ENCODE data around the gene PANK2.
"Not testable (repeated sequence)": the region's sequence is repeated elsewhere in the genome, so short reads cannot be mapped to it uniquely, and the experiment has no call there.

PANK2 gene

DNA sequence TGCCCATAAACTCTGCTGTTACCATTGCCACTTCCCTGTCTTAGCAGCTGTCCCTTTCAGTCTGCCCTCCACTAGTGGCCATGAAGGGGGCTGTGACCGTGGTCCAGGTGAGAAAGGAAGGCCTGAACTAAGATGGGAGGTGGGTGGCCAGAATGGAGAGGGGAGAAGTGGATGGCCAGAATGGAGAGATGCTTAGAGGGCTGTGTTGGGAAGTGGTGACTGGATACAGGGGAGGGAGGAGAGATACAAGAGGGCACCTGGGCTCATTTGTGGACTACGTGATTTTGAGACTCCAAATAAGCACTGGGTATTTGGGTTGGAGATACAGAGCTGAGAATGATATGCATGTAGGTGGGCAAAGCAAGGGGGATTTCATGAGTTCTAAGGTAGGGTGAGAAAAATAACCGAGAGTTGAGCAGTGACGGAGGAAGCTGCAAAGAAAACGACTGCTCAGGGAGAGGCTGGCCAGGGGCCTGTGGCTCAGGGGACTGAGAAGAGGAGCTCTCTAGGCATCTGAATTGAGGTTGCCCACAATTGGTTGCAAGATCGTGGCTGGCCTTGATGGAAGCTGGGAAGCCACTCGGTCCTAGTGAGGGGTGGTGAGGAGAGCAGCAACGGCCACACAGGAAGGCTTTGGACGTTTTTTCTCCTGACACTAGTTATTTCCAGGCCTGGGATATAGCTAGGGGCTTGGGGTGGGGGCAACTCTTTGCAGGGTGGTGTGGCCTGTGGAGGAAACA, 36.9 kb downstream of the PANK2 start:
- Mint-ChIP-seq H3K9me3 (no peaks in the 10 kb centered on the region), H3K4me3 (no peak overlapping the region), H3K36me3 (peaks cover 2% of the 10 kb centered on the region), H3K27me3 (no peaks in the 10 kb centered on the region), H3K4me1 (peaks cover 60% of the 10 kb centered on the region), H3K27ac (peak overlapping the region; percentile 76)

DNA sequence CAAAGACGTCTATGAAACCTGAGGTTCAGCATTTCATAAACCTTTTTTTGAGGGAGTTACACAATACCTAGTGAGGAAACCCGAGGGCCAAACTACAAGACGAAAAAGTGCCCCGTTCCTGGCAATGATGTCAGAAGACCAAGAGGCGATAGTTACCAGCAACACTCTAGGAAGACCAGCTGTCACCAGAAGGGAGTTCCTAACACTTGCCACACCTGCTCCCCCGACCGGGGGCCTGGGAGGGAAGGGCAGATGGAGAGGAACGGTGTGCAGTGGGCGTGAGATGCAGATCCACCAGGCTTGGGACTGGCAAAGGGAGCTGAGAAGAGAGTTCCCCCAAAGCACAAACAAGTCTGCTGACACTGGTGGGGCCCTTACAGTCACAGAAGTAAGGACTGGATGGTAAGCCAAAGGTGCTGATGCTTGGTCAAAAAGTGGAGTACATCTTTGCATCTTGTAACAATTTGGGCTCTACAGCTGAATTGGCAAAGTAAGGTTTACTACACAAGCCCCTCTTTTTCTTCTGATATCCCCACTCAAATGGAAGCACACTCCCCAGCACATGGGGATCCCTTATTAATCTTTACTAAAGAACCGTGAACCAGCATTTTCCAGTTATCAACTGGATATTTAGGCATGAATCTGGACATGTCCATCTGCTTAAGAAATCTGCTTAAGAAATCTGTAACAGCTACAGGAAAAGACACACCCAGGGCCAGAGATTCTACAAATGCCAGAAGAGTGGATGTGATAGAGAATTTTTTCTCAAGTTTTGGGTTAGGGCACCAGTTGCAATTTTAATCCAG, 38.5 kb downstream of the PANK2 start:
- Mint-ChIP-seq H3K36me3 (peaks cover 2% of the 10 kb centered on the region), H3K4me1 (peaks cover 62% of the 10 kb centered on the region), H3K27ac (peak overlapping the region; percentile 11), H3K4me3 (no peak overlapping the region), H3K9me3 (no peaks in the 10 kb centered on the region), H3K27me3 (no peaks in the 10 kb centered on the region)

DNA sequence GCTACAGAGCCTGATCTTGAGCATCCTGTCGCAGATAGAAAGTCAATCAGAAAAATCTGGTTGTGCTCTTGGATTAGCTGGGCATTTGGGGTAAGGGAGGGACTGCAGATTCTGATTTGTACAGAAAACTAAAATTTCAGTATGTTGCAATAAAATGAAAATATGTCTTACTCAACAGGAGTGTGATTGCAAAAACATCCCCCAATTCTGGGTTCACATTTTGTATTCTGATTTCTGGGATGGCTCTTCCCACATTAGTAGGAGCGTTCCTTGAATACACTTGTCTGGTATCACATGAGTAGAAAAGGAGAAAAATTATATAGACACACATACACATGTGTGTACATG, 40.5 kb downstream of the PANK2 start:
- H3K27ac Mint-ChIP-seq, result peak overlapping the region; percentile 80
- peaks cover 59% of the 10 kb centered on the region for H3K4me1 Mint-ChIP-seq
- H3K27me3 Mint-ChIP-seq, result no peaks in the 10 kb centered on the region
- H3K4me3 Mint-ChIP-seq, result no peak overlapping the region
- H3K36me3 Mint-ChIP-seq, result peaks cover 9% of the 10 kb centered on the region
- H3K9me3 Mint-ChIP-seq, result no peaks in the 10 kb centered on the region

DNA sequence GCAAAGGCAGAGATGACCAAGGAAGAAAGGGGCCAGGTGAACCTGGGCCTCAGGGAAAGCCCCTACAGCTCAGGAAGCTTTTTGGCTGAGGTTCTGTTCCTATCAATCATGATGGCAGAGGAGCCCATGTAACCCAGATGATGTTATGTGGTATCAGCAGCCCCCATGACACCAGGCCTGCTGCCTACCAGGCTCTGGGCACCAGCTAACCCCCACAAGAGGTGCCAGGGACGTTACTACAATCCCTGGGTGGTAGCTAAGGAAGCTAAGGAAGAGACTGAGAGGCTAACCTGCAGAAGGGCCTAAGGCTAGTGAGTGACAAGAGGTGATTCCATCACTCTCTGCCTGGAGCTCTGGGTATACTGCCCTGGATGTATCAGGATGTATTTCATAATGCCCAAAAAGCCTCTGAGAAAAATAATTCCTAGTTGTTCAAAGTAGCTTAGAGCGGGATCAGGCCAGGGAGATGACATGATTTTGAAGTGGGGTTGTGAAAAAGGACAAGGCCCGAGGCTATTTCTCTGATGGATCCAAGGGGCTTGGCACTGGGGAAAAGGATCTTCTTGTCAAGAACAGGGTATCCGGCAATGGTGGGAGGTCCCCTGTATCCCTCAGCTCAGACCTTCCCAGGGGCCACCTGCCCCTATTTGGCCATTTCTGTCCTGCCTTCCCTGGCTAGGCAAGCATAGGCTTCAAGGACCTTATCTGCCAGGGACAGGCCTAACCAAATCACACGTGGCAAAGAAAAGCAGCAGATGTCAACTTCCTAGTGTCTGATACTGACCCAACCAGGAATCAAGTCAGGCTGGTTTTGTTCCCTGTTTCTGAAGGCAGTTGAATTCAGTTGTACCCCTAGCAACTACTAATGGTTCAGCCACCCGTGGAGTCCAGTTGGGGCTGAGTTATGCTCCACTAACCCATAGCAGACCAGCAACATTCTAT, 41.3 kb downstream of the PANK2 start:
- H3K36me3 Mint-ChIP-seq, result peaks cover 7% of the 10 kb centered on the region
- H3K27me3 Mint-ChIP-seq, result no peaks in the 10 kb centered on the region
- no peaks in the 10 kb centered on the region for H3K9me3 Mint-ChIP-seq
- peaks cover 53% of the 10 kb centered on the region for H3K4me1 Mint-ChIP-seq
- peak overlapping the region; percentile 80 for H3K27ac Mint-ChIP-seq
- H3K4me3 Mint-ChIP-seq, result no peak overlapping the region

DNA sequence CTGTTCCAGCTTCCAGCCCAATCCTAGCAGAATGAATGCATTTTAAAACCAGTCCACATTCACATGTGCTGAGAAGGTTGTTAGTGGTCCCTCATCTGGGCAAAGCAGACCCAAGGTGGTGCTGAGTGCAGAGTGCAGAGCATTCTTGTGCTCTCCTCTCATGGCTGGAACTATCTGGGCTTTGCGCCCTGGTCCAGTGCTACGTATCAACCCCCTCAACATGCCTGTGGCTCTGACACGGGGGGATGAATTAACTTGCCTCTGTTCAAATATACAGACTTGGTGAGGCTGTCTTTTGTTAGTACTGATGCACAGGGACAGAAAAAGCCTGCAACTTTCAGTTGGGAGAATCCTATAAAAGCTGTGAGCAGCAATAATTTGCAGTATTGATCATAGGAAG, 42.5 kb downstream of the PANK2 start:
- no peak overlapping the region for H3K4me3 Mint-ChIP-seq
- no peaks in the 10 kb centered on the region for H3K9me3 Mint-ChIP-seq
- H3K27ac Mint-ChIP-seq, result no peak overlapping the region
- peaks cover 45% of the 10 kb centered on the region for H3K4me1 Mint-ChIP-seq
- peaks cover 7% of the 10 kb centered on the region for H3K36me3 Mint-ChIP-seq
- H3K27me3 Mint-ChIP-seq, result no peaks in the 10 kb centered on the region

DNA sequence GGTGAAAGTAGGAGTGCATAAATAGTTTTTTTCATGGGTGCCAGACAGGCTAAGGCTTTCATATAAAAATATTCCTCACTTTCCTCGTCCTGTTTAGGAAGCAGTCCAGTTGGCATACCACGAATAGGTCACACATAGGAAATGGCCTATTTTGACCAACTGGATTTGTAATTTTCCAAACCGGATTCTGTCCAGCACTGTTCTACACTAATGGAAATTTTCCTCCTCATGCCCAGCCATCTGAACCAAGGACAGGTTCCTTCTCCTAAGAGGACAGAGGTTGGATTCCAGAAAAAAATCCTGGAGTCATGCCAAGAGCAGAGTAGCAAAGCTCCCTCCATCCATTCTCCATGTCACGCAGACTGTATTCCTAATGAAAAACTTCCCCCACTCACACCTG, 43.1 kb downstream of the PANK2 start:
- Mint-ChIP-seq H3K27me3 (no peaks in the 10 kb centered on the region), H3K4me3 (peak overlapping the region; percentile 69), H3K36me3 (peaks cover 7% of the 10 kb centered on the region), H3K4me1 (peaks cover 38% of the 10 kb centered on the region), H3K27ac (peak overlapping the region; percentile 37), H3K9me3 (no peaks in the 10 kb centered on the region)

DNA sequence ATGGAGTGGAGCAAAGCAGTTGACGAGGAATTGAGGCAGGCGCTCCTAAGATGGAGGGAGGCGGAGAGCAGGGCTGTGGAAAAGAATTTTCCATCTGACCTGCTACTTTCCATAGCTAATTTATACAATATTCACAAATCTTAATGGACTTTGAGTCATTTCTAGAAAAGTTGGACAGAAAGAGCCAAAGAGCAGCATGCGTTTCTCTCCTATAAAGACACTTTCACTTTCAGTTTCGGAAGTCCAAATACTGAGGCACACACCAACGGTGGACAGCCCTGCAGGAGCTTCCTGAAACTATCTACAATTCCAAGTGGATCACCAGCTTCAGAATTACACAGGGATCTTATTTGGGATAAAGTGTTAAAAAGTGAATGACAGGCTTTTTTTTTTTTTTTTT, 43.5 kb downstream of the PANK2 start:
- Mint-ChIP-seq H3K4me3 (peak overlapping the region; percentile 69), H3K4me1 (peaks cover 35% of the 10 kb centered on the region), H3K36me3 (peaks cover 11% of the 10 kb centered on the region)

DNA sequence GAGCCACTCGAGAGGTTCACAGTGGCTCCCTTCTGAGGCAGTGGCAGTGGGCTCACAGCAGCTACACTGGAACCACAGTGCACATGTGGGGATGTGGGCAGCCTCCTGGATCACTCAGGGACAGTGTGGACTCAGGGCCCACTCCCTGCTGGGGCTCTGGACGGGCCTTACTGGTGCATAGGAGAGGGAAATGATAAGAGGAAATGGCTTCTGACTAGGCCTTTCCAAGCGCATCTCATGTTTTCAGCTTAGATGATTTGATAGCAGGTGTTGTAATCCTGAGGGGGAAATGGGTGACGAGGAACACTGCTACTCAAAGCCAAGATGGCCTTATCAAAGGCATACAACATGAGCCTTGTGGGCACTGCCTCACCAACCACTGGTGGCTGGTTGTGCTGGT, 44.0 kb downstream of the PANK2 start:
- Mint-ChIP-seq H3K4me3 (peak overlapping the region; percentile 69), H3K4me1 (peaks cover 30% of the 10 kb centered on the region), H3K9me3 (no peaks in the 10 kb centered on the region), H3K27ac (peak overlapping the region; percentile 37), H3K36me3 (peaks cover 14% of the 10 kb centered on the region), H3K27me3 (no peaks in the 10 kb centered on the region)

More for the DNA sequence above, 43.5 kb downstream of the PANK2 start:
- H3K27ac Mint-ChIP-seq, result peak overlapping the region; percentile 37
- no peaks in the 10 kb centered on the region for H3K27me3 Mint-ChIP-seq
- H3K9me3 Mint-ChIP-seq, result no peaks in the 10 kb centered on the region

DNA sequence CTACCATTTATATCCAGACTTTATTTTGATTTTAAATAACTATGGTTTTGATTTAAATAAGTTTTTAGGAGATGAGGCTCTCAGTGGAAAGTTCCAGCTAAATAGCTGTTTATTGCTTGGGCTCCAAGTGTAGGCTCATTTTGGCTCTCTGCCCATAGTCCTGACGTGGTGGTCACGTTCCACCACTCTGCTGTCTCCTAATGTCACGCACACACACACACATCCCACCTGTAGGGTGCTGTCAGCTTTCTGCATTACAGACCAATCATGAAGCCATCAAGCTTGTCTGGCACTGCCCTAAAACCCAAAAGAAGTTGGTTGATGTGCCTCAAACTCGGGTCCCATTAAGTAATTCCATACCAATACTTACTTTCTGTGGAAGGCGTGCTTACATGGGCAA, 45.4 kb downstream of the PANK2 start:
- Mint-ChIP-seq H3K36me3 (peaks cover 23% of the 10 kb centered on the region), H3K4me1 (peaks cover 28% of the 10 kb centered on the region), H3K27ac (peak overlapping the region; percentile 23), H3K9me3 (no peaks in the 10 kb centered on the region), H3K4me3 (no peak overlapping the region), H3K27me3 (no peaks in the 10 kb centered on the region)

DNA sequence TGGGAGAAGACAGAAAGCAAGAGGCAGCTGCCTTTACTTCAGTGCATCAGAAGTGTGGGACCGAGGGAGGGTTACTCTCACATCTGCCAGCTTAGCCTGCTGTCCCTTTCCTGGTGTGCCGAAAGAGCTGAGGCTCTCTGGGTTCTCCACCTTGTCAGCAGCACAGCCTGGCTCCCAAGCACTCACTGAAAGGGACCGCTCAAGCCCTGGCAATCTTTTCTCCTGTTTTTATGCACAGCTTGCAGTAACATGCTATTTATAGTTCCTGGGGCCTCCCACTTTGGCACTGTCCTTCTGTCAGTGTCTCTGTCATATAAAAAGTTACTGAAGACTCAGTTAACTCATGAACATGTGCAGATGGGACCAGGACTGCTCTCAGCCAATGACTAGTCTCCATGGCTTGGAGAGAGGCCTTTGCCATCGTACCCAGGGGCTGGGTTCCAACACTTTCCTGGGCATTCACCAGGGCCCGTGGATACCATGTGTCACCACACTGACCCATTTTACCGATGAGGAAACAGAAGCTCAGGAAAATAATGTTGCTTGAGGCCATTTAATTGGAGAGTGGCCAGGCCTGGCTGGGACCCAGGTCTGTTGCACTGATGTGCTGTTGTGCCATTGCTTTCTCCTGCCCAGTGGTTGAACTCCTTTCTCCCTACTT, 46.2 kb downstream of the PANK2 start:
- H3K27me3 Mint-ChIP-seq, result no peaks in the 10 kb centered on the region
- no peak overlapping the region for H3K4me3 Mint-ChIP-seq
- H3K36me3 Mint-ChIP-seq, result peaks cover 28% of the 10 kb centered on the region
- peaks cover 24% of the 10 kb centered on the region for H3K4me1 Mint-ChIP-seq
- no peak overlapping the region for H3K27ac Mint-ChIP-seq
- H3K9me3 Mint-ChIP-seq, result no peaks in the 10 kb centered on the region

DNA sequence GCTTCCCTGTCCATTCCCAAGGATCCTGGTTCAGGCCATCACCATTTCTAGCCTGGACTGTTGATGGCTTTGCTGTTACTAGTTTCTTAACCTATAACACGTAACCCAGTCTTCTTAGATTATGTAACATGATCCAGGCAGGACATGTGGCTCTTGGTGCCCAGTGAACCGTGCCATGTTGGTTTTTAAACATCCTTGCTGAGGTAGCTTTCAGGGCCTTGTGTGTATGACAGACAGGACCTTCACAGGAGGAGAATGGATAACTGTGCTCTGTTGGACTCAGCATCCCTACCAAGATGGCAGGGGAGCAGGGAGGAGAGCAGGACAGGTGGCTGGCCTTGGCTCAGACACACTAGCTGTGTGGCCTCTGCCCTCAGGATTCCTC, 46.8 kb downstream of the PANK2 start:
- no peak overlapping the region for H3K27ac Mint-ChIP-seq
- H3K27me3 Mint-ChIP-seq, result no peaks in the 10 kb centered on the region
- peaks cover under 1% of the 10 kb centered on the region for H3K9me3 Mint-ChIP-seq
- peaks cover 31% of the 10 kb centered on the region for H3K36me3 Mint-ChIP-seq
- H3K4me1 Mint-ChIP-seq, result peaks cover 24% of the 10 kb centered on the region
- no peak overlapping the region for H3K4me3 Mint-ChIP-seq

DNA sequence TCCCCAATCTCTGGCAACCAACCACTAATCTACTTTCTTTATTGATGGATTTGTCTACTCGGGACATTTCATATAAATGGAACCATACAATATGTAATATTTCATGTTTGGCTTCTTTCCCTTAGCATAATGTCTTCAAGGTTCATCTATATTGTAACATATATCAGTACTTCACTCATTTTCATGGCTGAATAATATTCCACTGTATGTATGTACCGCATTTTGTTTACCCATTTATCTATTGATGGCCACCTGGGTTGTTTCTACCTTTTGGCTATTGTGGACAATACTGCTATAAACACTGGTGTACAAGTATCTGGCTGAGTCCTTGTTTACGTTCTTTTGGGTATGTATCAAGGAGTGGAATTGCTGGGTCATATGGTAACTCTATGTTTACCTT, 48.4 kb downstream of the PANK2 start:
- peaks cover 38% of the 10 kb centered on the region for H3K36me3 Mint-ChIP-seq
- peaks cover 7% of the 10 kb centered on the region for H3K9me3 Mint-ChIP-seq
- H3K27ac Mint-ChIP-seq, result no peak overlapping the region
- H3K4me1 Mint-ChIP-seq, result peaks cover 16% of the 10 kb centered on the region
- H3K27me3 Mint-ChIP-seq, result no peaks in the 10 kb centered on the region
- H3K4me3 Mint-ChIP-seq, result no peak overlapping the region

DNA sequence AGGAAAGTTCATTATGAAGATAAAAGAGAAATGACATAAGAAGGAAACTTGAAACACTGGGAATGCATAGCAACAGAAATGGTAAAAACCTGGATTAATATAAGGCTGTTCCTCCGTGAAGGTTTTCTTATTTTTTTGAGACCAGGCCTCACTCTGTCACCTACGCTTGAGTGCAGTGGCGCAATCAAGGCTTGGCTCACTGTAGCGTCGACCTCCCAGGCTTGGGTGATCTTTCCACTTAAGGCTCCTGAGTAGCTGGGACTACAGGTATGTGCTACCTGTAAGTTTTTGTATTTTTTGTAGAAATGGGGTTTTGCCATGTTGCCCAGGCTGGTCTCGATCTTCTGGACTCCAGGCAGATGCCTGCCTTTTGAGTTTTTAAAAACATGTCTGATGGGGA, 51.7 kb downstream of the PANK2 start:
- no peak overlapping the region for H3K4me3 Mint-ChIP-seq
- no peaks in the 10 kb centered on the region for H3K4me1 Mint-ChIP-seq
- peaks cover 33% of the 10 kb centered on the region for H3K36me3 Mint-ChIP-seq
- no peak overlapping the region for H3K27ac Mint-ChIP-seq
- H3K27me3 Mint-ChIP-seq, result no peaks in the 10 kb centered on the region
- H3K9me3 Mint-ChIP-seq, result peaks cover 7% of the 10 kb centered on the region

DNA sequence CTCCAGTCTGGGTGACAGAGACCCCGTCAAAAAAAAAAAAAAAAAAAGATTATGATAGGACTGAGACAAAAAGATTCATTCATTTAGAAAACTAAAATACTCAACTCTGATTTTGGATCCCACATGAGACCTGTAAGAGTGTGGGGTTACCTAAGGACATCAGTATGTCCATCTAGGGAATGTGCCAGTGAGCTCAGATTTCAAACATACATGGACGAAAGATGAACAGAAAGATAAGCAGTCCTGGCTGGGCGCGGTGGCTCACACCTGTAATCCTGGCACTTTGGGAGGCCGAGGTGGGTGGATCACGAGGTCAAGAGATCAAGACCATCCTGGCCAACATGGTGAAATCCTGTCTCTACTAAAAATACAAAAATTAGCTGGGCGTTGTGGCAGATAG, 57.5 kb downstream of the PANK2 start:
- H3K9me3 Mint-ChIP-seq, H3K36me3 Mint-ChIP-seq, H3K4me3 Mint-ChIP-seq, H3K4me1 Mint-ChIP-seq, H3K27me3 Mint-ChIP-seq, H3K27ac Mint-ChIP-seq: not testable (repeated sequence)

DNA sequence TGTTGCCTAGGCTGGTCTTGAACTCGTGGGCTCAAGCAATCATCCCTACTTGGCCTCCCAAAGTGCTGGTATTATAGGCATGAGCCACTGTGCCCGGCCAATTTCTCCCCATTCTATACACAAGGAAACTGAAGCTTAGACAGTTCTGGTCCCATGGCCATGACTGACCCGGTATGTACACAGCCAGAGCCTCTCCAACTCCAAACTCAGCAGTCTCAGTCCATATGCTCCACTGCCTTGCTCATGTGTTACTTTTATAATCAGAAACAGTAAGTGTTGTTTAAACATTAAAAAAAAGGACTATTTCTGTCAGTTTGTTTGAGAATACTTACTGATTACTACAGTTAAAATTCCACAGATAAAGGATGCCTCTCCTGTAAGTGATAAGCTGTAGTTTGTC, 75.5 kb downstream of the PANK2 start:
- H3K36me3 Mint-ChIP-seq, result peaks cover 4% of the 10 kb centered on the region
- peaks cover 11% of the 10 kb centered on the region for H3K4me1 Mint-ChIP-seq
- H3K4me3 Mint-ChIP-seq, result no peak overlapping the region
- H3K27me3 Mint-ChIP-seq, result no peaks in the 10 kb centered on the region
- H3K9me3 Mint-ChIP-seq, result no peaks in the 10 kb centered on the region
- no peak overlapping the region for H3K27ac Mint-ChIP-seq
